Measurements from ENCODE around the gene SLC25A42. TPM values are rescaled to one million over a fixed set of nuclear protein-coding genes. Genes with fewer than 3 reads are reported as not detected.

The SLC25A42 gene
- total RNA-seq, 1 donor from 2014 or later: 7.5 TPM

- Mint-ChIP-seq H3K36me3 (ENCODE audit: low read depth, unreplicated experiment) (no peaks in the 10 kb centered on the region), H3K4me1 (ENCODE audit: unreplicated experiment) (peaks cover 5% of the 10 kb centered on the region), H3K27me3 (ENCODE audit: unreplicated experiment) (peaks cover 8% of the 10 kb centered on the region), H3K9me3 (ENCODE audit: unreplicated experiment) (no peaks in the 10 kb centered on the region), H3K27ac (ENCODE audit: unreplicated experiment) (peak within 1 kb of the TSS; percentile 74), H3K4me3 (ENCODE audit: unreplicated experiment) (peak within 1 kb of the TSS; percentile 96)
- TF ChIP-seq CTCF (IDR thresholded peaks at IDR 0.05; ENCODE audit: unreplicated experiment): no peak
- DNase-seq (ENCODE audit: low spot score): peak; percentile 93
These were observed 74.6 kb downstream of the SLC25A42 start, which contains the start of gene TMEM161A for GRCh38 chr19:19138109-19138981. Gene TMEM161A, minus strand, starts transcription at chr19:19138478. Its CDS starts 50 bp downstream, at chr19:19138428.

GRCh38 chr19:19139876-19140229 is 76.1 kb downstream of the SLC25A42 start:
- H3K27me3 Mint-ChIP-seq (ENCODE audit: unreplicated experiment): peaks cover 6% of the 10 kb centered on the region
- DNase-seq (ENCODE audit: low spot score): no peak
- TF ChIP-seq CTCF (IDR thresholded peaks at IDR 0.05; ENCODE audit: unreplicated experiment): no peak
- H3K27ac Mint-ChIP-seq (ENCODE audit: unreplicated experiment): no peak overlapping the region
- H3K4me1 Mint-ChIP-seq (ENCODE audit: unreplicated experiment): peaks cover 5% of the 10 kb centered on the region
- H3K9me3 Mint-ChIP-seq (ENCODE audit: unreplicated experiment): no peaks in the 10 kb centered on the region
- no peaks in the 10 kb centered on the region for H3K36me3 Mint-ChIP-seq (ENCODE audit: low read depth, unreplicated experiment)
- H3K4me3 Mint-ChIP-seq (ENCODE audit: unreplicated experiment): no peak overlapping the region

GRCh38 chr19:19140476-19140875 is 76.7 kb downstream of the SLC25A42 start:
- Mint-ChIP-seq H3K9me3 (ENCODE audit: unreplicated experiment) (no peaks in the 10 kb centered on the region), H3K4me1 (ENCODE audit: unreplicated experiment) (peaks cover 5% of the 10 kb centered on the region), H3K27me3 (ENCODE audit: unreplicated experiment) (peaks cover 4% of the 10 kb centered on the region), H3K36me3 (ENCODE audit: low read depth, unreplicated experiment) (no peaks in the 10 kb centered on the region), H3K27ac (ENCODE audit: unreplicated experiment) (no peak overlapping the region), H3K4me3 (ENCODE audit: unreplicated experiment) (no peak overlapping the region)
- TF ChIP-seq CTCF (IDR thresholded peaks at IDR 0.05; ENCODE audit: unreplicated experiment): no peak
- DNase-seq (ENCODE audit: low spot score): no peak

GRCh38 chr19:19142347-19142746 is 78.6 kb downstream of the SLC25A42 start:
- no peaks in the 10 kb centered on the region for H3K9me3 Mint-ChIP-seq (ENCODE audit: unreplicated experiment)
- no peaks in the 10 kb centered on the region for H3K36me3 Mint-ChIP-seq (ENCODE audit: low read depth, unreplicated experiment)
- no peak overlapping the region for H3K27ac Mint-ChIP-seq (ENCODE audit: unreplicated experiment)
- DNase-seq (ENCODE audit: low spot score): no peak
- H3K4me3 Mint-ChIP-seq (ENCODE audit: unreplicated experiment): no peak overlapping the region
- H3K27me3 Mint-ChIP-seq (ENCODE audit: unreplicated experiment): peaks cover 4% of the 10 kb centered on the region
- no peak for TF ChIP-seq CTCF (IDR thresholded peaks at IDR 0.05; ENCODE audit: unreplicated experiment)
- H3K4me1 Mint-ChIP-seq (ENCODE audit: unreplicated experiment): peaks cover 4% of the 10 kb centered on the region

GRCh38 chr19:19145281-19145680 is 81.5 kb downstream of the SLC25A42 start:
- Mint-ChIP-seq H3K9me3 (ENCODE audit: unreplicated experiment) (no peaks in the 10 kb centered on the region), H3K27me3 (ENCODE audit: unreplicated experiment) (peaks cover 4% of the 10 kb centered on the region), H3K36me3 (ENCODE audit: low read depth, unreplicated experiment) (no peaks in the 10 kb centered on the region), H3K4me3 (ENCODE audit: unreplicated experiment) (no peak overlapping the region), H3K27ac (ENCODE audit: unreplicated experiment) (no peak overlapping the region), H3K4me1 (ENCODE audit: unreplicated experiment) (no peaks in the 10 kb centered on the region)
- no peak for TF ChIP-seq CTCF (IDR thresholded peaks at IDR 0.05; ENCODE audit: unreplicated experiment)
- DNase-seq (ENCODE audit: low spot score): no peak

Measured in endothelial cell (in vitro differentiated cells).